ENCODE results near the gene GFI1.

Gene GFI1

DNA sequence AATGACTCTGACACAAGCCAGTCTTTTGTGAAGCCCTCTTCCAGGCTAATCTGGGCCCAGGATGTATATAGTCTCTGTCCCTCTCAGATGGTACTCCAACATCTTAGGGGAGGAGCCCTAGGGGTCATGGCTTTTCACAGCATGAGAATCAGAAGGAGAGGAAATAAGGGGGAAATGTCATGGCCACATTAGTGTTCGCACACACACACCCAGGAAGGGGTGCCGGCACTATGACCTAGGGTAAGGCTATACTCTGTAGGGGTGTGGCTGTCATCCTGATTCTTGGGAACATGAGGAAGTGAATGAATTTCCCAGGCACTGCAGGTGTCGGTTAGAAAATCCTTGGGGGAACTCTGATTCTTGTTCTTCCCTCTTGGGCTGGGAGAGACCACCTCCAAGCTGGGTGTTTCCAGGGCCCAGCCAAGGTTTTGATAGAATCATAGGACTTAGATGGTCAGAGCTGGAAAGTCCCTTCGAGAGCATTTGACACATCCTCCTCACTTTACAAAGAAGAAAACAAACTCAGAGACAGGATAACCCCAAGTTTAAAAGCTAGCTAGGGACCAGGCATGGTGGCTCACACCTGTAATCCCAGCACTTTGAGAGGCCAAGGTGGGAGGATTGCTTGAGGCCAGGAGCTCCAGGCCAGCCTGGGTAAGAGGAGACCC is 22.0 kb downstream of the GFI1 start:
- H3K4me2 ChIP-seq (ENCODE audit: low read depth, low read length, poor library complexity, severe bottlenecking), result no peak overlapping the region
- no peaks in the 10 kb centered on the region for H3K27me3 ChIP-seq (ENCODE audit: low read length)
- no peaks in the 10 kb centered on the region for H3K79me2 ChIP-seq (ENCODE audit: insufficient read depth, low read length)
- no peak overlapping the region for H3K4me3 ChIP-seq (ENCODE audit: insufficient read depth, low read length, poor library complexity, severe bottlenecking)
- H3K9me3 ChIP-seq (ENCODE audit: insufficient read depth, low read length), result no peaks in the 10 kb centered on the region
- no peak for TF ChIP-seq EZH2phosphoT487 (conservative IDR thresholded peaks at IDR 0.05; ENCODE audit: low read length)
- TF ChIP-seq, protein P1, sequence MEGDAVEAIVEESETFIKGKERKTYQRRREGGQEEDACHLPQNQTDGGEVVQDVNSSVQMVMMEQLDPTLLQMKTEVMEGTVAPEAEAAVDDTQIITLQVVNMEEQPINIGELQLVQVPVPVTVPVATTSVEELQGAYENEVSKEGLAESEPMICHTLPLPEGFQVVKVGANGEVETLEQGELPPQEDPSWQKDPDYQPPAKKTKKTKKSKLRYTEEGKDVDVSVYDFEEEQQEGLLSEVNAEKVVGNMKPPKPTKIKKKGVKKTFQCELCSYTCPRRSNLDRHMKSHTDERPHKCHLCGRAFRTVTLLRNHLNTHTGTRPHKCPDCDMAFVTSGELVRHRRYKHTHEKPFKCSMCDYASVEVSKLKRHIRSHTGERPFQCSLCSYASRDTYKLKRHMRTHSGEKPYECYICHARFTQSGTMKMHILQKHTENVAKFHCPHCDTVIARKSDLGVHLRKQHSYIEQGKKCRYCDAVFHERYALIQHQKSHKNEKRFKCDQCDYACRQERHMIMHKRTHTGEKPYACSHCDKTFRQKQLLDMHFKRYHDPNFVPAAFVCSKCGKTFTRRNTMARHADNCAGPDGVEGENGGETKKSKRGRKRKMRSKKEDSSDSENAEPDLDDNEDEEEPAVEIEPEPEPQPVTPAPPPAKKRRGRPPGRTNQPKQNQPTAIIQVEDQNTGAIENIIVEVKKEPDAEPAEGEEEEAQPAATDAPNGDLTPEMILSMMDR (IDR thresholded peaks at IDR 0.05; ENCODE audit: insufficient read depth, low read length, poor library complexity, severe bottlenecking), result no peak
- H3F3A ChIP-seq (ENCODE audit: insufficient read depth), result peaks cover 4% of the 10 kb centered on the region; the same call in 1 of the 2 replicates
- no peaks in the 10 kb centered on the region for H3K36me3 ChIP-seq (ENCODE audit: low read length)
- no peak overlapping the region for H3K27ac ChIP-seq (ENCODE audit: low read depth, low read length)
- H3K9me2 ChIP-seq (replicated peaks; ENCODE audit: insufficient read depth, low read length), result no peaks in the 10 kb centered on the region
- H3K9ac ChIP-seq (ENCODE audit: low read length), result no peak overlapping the region
- H4K20me1 ChIP-seq (ENCODE audit: low read depth, low read length), result no peaks in the 10 kb centered on the region
- no peak overlapping the region for H2AFZ ChIP-seq (ENCODE audit: low read depth, low read length, severe bottlenecking)

DNA sequence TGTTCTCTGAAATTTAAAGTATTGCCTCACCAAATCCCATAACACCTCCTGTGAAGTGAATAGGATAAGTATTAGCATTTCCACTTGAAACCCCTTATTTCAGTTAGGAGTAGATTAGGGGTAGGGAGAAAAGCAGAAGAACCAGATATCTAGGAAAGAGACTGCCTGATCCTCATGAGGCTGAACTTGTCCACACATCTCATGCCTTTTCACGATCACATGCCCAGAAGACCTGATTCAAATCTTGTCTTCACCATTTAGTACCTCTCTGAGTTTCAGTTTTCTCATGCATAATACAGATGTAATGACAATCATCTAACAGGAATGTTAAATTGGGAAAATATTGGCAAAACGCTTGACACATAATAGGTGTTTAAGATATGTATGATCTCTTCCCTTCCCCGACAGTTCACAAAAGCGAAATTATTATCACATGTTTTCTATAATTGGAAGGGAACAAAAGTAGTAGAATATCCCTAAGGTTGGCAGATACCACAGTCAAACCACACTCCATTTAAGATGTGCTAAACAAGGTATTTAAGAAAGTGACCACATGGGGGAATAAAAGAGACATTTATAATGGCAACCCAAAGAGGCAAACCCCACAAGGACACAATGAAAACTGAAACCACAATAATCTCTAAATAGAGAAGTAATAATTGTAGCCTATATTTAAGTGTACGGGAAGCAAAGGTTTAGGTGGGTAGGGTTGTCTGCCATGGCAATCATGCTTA is 25.2 kb downstream of the GFI1 start:
- H3K4me2 ChIP-seq (ENCODE audit: low read depth, low read length, poor library complexity, severe bottlenecking), result no peak overlapping the region
- no peaks in the 10 kb centered on the region for H3K79me2 ChIP-seq (ENCODE audit: insufficient read depth, low read length)
- H3K36me3 ChIP-seq (ENCODE audit: low read length), result no peaks in the 10 kb centered on the region
- H3K9ac ChIP-seq (ENCODE audit: low read length), result no peak overlapping the region
- no peak overlapping the region for H3K4me3 ChIP-seq (ENCODE audit: insufficient read depth, low read length, poor library complexity, severe bottlenecking)
- no peaks in the 10 kb centered on the region for H3K9me2 ChIP-seq (replicated peaks; ENCODE audit: insufficient read depth, low read length)
- TF ChIP-seq, protein P1 (IDR thresholded peaks at IDR 0.05; ENCODE audit: insufficient read depth, low read length, poor library complexity, severe bottlenecking), result no peak
- no peak for TF ChIP-seq EZH2phosphoT487 (conservative IDR thresholded peaks at IDR 0.05; ENCODE audit: low read length)
- H3K27ac ChIP-seq (ENCODE audit: low read depth, low read length), result no peak overlapping the region
- no peaks in the 10 kb centered on the region for H3K27me3 ChIP-seq (ENCODE audit: low read length)
- no peaks in the 10 kb centered on the region for H3K9me3 ChIP-seq (ENCODE audit: insufficient read depth, low read length)
- H4K20me1 ChIP-seq (ENCODE audit: low read depth, low read length), result no peaks in the 10 kb centered on the region
- no peaks in the 10 kb centered on the region for H3F3A ChIP-seq (ENCODE audit: insufficient read depth)
- H2AFZ ChIP-seq (ENCODE audit: low read depth, low read length, severe bottlenecking), result no peak overlapping the region

DNA sequence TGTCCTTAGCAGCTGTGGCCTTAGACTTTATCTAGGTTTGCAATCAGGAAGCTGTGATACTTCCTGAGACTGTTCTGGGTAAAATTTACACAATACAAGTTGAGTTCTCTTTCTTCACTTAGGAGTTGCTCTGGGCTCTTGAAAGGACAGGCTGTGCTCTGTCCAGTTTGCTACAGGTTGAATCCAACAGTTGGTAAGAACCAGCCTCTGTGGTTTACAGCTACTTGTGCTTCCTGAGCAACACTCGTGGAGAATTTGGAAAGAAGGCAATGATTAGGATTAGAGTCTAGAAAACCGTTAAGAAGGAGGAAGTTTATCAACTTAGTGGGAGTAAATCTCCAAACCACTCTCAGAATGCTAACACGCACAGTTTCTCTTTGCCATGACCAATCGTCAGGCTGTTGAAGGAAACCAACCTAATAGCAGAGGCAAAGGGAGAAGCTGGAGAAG is 26.8 kb downstream of the GFI1 start:
- no peak overlapping the region for H3K27ac ChIP-seq (ENCODE audit: low read depth, low read length)
- H3K27me3 ChIP-seq (ENCODE audit: low read length), result no peaks in the 10 kb centered on the region
- H2AFZ ChIP-seq (ENCODE audit: low read depth, low read length, severe bottlenecking), result peak overlapping the region; percentile 71
- no peak overlapping the region for H3K4me3 ChIP-seq (ENCODE audit: insufficient read depth, low read length, poor library complexity, severe bottlenecking)
- H3K36me3 ChIP-seq (ENCODE audit: low read length), result no peaks in the 10 kb centered on the region
- no peak overlapping the region for H3K9ac ChIP-seq (ENCODE audit: low read length)
- H3K4me2 ChIP-seq (ENCODE audit: low read depth, low read length, poor library complexity, severe bottlenecking), result no peak overlapping the region
- no peak for TF ChIP-seq EZH2phosphoT487 (conservative IDR thresholded peaks at IDR 0.05; ENCODE audit: low read length)
- TF ChIP-seq, protein P1 (IDR thresholded peaks at IDR 0.05; ENCODE audit: insufficient read depth, low read length, poor library complexity, severe bottlenecking), result no peak
- H3K9me2 ChIP-seq (replicated peaks; ENCODE audit: insufficient read depth, low read length), result no peaks in the 10 kb centered on the region
- H3K79me2 ChIP-seq (ENCODE audit: insufficient read depth, low read length), result no peaks in the 10 kb centered on the region
- H3K9me3 ChIP-seq (ENCODE audit: insufficient read depth, low read length), result no peaks in the 10 kb centered on the region
- no peaks in the 10 kb centered on the region for H4K20me1 ChIP-seq (ENCODE audit: low read depth, low read length)
- H3F3A ChIP-seq (ENCODE audit: insufficient read depth), result no peaks in the 10 kb centered on the region
